GM20431 (cell line): Measurements from ENCODE around the gene ADAP2.
"Not testable (repeated sequence)": the region's sequence is repeated elsewhere in the genome, so short reads cannot be mapped to it uniquely, and the experiment has no call there.

Experiments used
- in situ Hi-C: fragments of 300-500 bp; cut with MseI, MboI; formaldehyde crosslinking; loops from one replicate; pipeline ENCODE4 v1.15.0; 2020; ENCODE audit warnings: low sequenced_read_pairs; ENCODE audit not compliant: unreplicated experiment

ADAP2 gene

GRCh38 chr17:30921544-30922196 is at the start of gene ADAP2:
ADAP2 (plus strand) TSS chr17:30921945; CDS start chr17:30922015, 70 bp downstream.
- in situ Hi-C loops, result no loop called here

- in situ Hi-C loops, result no loop called here
Observed at GRCh38 chr17:30886187-30886586, 35.6 kb upstream of the ADAP2 start.

GRCh38 chr17:30894236-30894635 is 27.5 kb upstream of the ADAP2 start:
- in situ Hi-C loops, result no loop called here

- in situ Hi-C loops, result no loop called here
Observed at GRCh38 chr17:30897311-30897710, 24.4 kb upstream of the ADAP2 start.

GRCh38 chr17:30905742-30906100 is 16.0 kb upstream of the ADAP2 start:
- in situ Hi-C loops, result no loop called here

- in situ Hi-C loops, result no loop called here
Observed at GRCh38 chr17:30906101-30906911, 15.4 kb upstream of the ADAP2 start, which contains the start of gene TEFM. TEFM (minus strand) TSS chr17:30906238; CDS start chr17:30906198, 40 bp downstream.

- in situ Hi-C loops, result no loop called here
Observed at GRCh38 chr17:30908717-30909420, 12.9 kb upstream of the ADAP2 start.

GRCh38 chr17:30910151-30910550 is 11.6 kb upstream of the ADAP2 start:
- in situ Hi-C loops, result not testable (repeated sequence)

- in situ Hi-C loops, result no loop called here
Observed at GRCh38 chr17:30913955-30914354, 7.8 kb upstream of the ADAP2 start.

- in situ Hi-C loops, result no loop called here
Observed at GRCh38 chr17:30915833-30916611, 5.7 kb upstream of the ADAP2 start.

- in situ Hi-C loops, result no loop called here
Observed at GRCh38 chr17:30917050-30917449, 4.7 kb upstream of the ADAP2 start.

- in situ Hi-C loops, result no loop called here
Observed at GRCh38 chr17:30920282-30920681, 1.5 kb upstream of the ADAP2 start.

- in situ Hi-C loops, result no loop called here
Observed at GRCh38 chr17:30920683-30921543, 832 bp upstream of the ADAP2 start.

- in situ Hi-C loops, result no loop called here
Observed at GRCh38 chr17:30922235-30923030, 688 bp downstream of the ADAP2 start.

GRCh38 chr17:30924341-30924740 is 2.6 kb downstream of the ADAP2 start:
- in situ Hi-C loops, result no loop called here

GRCh38 chr17:30926516-30926915 is 4.8 kb downstream of the ADAP2 start:
- in situ Hi-C loops, result no loop called here

- in situ Hi-C loops, result no loop called here
Observed at GRCh38 chr17:30927756-30928155, 6.0 kb downstream of the ADAP2 start.

- in situ Hi-C loops, result no loop called here
Observed at GRCh38 chr17:30928584-30928983, 6.8 kb downstream of the ADAP2 start.
